AG10803 (cell line): Measurements from ENCODE around the gene CEBPG.

Experiments used
- DNase-seq: peaks from one replicate; pipeline ENCODE4 v3.0.0; 2010; ENCODE audit warnings: low read depth
- H3K4me3 ChIP-seq: 2 replicates; pipeline ENCODE4 v1.5.1; 2011; ENCODE audit warnings: mild to moderate bottlenecking, low read length, control low read depth
- CTCF ChIP-seq: conservative IDR thresholded peaks from 2 replicates; pipeline ENCODE4 v1.5.1; 2011; ENCODE audit warnings: mild to moderate bottlenecking, low read length, control low read depth, inconsistent platforms

CEBPG gene

GRCh38 chr19:33350538-33351309 lies 22.8 kb upstream of the CEBPG start:
- no peak overlapping the region for H3K4me3 ChIP-seq
- peak; percentile 77 for DNase-seq
- TF ChIP-seq CTCF: no peak

GRCh38 chr19:33355535-33355934 lies 18.0 kb upstream of the CEBPG start:
- H3K4me3 ChIP-seq: no peak overlapping the region
- DNase-seq: no peak
- no peak for TF ChIP-seq CTCF

DNA sequence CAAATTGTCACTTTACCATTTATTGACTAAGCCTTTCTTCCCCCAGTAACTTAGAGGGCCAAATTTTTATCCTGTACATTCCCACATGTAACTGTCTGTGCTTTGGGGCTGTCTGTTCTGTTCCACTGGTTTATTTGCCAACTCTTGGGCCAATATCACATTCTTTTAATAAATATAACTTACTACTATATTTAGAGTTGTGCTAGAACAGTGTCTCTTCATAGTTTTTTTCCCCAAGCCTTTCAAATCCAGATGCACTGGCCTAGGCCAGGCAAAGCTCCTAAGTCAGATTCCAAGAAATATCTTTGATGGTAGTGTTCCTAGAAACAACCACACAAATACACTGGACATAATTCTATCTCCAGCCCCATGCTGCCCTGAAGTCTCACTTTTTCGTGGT lies 16.0 kb upstream of the CEBPG start:
- no peak for TF ChIP-seq CTCF
- DNase-seq: no peak
- H3K4me3 ChIP-seq: no peak overlapping the region

DNA sequence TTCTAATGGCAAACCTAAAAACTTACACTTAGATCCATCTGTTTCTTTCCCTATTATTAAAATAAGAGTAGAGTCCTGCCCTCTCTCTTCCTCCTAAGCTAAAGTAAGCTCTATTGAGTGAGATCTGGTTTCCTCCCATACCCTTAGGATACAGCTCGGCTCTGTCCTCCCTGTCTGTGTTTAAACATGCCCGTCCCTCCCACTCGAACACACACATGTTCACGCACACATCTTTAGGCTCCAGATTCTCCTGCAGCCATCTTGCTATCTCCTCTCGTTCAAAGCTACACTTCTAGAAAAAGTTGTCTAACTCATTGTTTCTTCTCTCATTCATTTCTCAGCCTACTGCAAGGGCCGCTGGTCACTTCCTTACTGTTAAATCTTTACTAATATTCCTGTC lies 15.1 kb upstream of the CEBPG start:
- DNase-seq: no peak
- H3K4me3 ChIP-seq: no peak overlapping the region
- no peak for TF ChIP-seq CTCF

- TF ChIP-seq CTCF: no peak
- H3K4me3 ChIP-seq: no peak overlapping the region
- no peak for DNase-seq
Measured at GRCh38 chr19:33359581-33359980, 13.9 kb upstream of the CEBPG start.

- DNase-seq: no peak
Measured at GRCh38 chr19:33362508-33363228, 10.8 kb upstream of the CEBPG start.

More at GRCh38 chr19:33362508-33363228, 10.8 kb upstream of the CEBPG start:
- no peak for TF ChIP-seq CTCF
- H3K4me3 ChIP-seq: no peak overlapping the region
